H1 (cell line): ENCODE results near the gene FOXRED1. TPM values are rescaled to one million over a fixed set of nuclear protein-coding genes. Genes with fewer than 3 reads are reported as not detected.

ENCODE experiments used
- GTF2F1 ChIP-seq: IDR thresholded peaks from 2 replicates; pipeline ENCODE4 v1.6.1; 2012; ENCODE audit warnings: low read depth, low read length, improper control_type of control experiment, borderline replicate concordance
- HDAC6 ChIP-seq: IDR thresholded peaks from one replicate; pipeline ENCODE4 v1.7.1; 2012; ENCODE audit warnings: low read depth, mild to moderate bottlenecking, inconsistent platforms, low read length, moderate library complexity
- JUN ChIP-seq: IDR thresholded peaks from 2 replicates; pipeline ENCODE4 v1.6.1; 2011; ENCODE audit warnings: low read depth, mild to moderate bottlenecking, improper control_type of control experiment, low read length
- MAFK ChIP-seq: IDR thresholded peaks from 2 replicates; pipeline ENCODE4 v1.6.1; 2012; ENCODE audit warnings: low read depth, mild to moderate bottlenecking, improper control_type of control experiment, low read length
- NANOG ChIP-seq: IDR thresholded peaks from 2 replicates; pipeline ENCODE4 v1.6.1; 2011; ENCODE audit warnings: low read length, low read depth, mild to moderate bottlenecking, inconsistent platforms; ENCODE audit not compliant: insufficient read depth, poor library complexity, severe bottlenecking
- RFX5 ChIP-seq: IDR thresholded peaks from 2 replicates; pipeline ENCODE4 v1.6.1; 2011; ENCODE audit warnings: low read depth, low read length, improper control_type of control experiment, borderline replicate concordance
- SIX5 ChIP-seq: IDR thresholded peaks from 2 replicates; pipeline ENCODE4 v1.6.1; 2011; ENCODE audit warnings: mild to moderate bottlenecking, low read depth, low read length
- SP4 ChIP-seq: IDR thresholded peaks from 2 replicates; pipeline ENCODE4 v1.6.1; 2012; ENCODE audit warnings: low read length, inconsistent platforms
- polyA plus RNA-seq, 7 experiments: library from polyadenylated mRNA; depleted of rRNA in 3 of 7; stranded (reverse) in 5 of 7; unstranded in 2 of 7; fragments of >200 nt in 5 of 7; fragments of 200-250 nt in 2 of 7; gene quantifications; 1 replicate in 5 of 7; 2 replicates in 1 of 7; 4 replicates in 1 of 7; pipeline versions ENCODE4 v1.2.1 to v1.2.3, GENCODE V29; 2011 to 2013; ENCODE audit warnings: missing spikeins in 2 of 7, mixed read lengths in 2 of 7
- total RNA-seq: library from RNA; stranded (reverse); fragmentation: NEBNext Ultra II Directional; extraction: Animal tissue kit (Norgen Biotek cat#: 25700); gene quantifications from 2 replicates; pipeline ENCODE4 v1.2.1, GENCODE V29; 2021
- TF ChIP-seq, protein P1 (sequence below): fragments of 300-600 bp; sonication (generic); IDR thresholded peaks from 2 replicates; pipeline ENCODE4 v1.7.1; 2012; ENCODE audit warnings: low read length, moderate library complexity, mild to moderate bottlenecking, inconsistent platforms; ENCODE audit not compliant: insufficient replicate concordance

FOXRED1 gene
- total and polyA plus RNA-seq, 2 of the 8 experiments (the other 6 are each of a cell fraction or from before 2014, with no cell fraction given), result 48.8 to 99.4 TPM

DNA sequence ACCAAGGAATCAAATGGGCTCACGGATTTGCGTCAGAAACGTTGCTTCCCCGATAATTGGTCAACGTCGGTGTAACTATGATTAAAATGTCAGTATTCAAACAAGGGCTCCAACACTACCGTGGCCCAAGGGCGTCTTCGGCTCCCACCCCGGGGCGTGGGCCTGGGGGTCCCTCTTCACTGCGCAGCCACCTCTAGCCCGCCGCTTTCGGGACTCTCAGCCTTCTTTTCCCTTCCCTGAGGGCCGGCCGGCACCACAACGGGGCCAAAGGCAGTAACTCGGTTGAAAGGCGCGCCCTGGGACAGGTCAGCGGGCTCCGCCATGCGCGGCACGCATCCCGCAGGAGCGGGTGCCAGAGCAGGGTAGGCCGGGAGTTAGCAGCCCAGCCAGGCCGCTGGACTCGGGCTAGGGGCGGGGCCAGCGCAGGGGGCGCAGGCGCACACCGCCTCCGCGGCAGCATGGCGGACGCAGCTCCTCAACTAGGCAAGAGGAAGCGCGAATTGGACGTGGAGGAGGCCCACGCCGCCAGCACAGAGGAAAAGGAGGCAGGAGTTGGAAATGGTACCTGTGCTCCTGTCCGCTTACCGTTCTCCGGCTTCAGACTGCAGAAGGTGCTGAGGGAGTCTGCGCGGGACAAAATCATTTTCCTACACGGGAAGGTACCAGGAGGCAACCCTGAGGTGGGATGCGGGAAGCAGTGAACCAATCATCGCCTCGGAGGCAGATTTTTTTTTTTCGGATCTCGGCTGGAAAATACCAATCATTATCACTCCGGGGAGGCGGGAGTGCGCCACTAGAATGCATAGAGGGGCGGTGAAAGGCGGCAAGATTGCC lies 34.9 kb downstream of the FOXRED1 start, which contains the start of gene DCPS (continued):
- TF ChIP-seq, protein P1, sequence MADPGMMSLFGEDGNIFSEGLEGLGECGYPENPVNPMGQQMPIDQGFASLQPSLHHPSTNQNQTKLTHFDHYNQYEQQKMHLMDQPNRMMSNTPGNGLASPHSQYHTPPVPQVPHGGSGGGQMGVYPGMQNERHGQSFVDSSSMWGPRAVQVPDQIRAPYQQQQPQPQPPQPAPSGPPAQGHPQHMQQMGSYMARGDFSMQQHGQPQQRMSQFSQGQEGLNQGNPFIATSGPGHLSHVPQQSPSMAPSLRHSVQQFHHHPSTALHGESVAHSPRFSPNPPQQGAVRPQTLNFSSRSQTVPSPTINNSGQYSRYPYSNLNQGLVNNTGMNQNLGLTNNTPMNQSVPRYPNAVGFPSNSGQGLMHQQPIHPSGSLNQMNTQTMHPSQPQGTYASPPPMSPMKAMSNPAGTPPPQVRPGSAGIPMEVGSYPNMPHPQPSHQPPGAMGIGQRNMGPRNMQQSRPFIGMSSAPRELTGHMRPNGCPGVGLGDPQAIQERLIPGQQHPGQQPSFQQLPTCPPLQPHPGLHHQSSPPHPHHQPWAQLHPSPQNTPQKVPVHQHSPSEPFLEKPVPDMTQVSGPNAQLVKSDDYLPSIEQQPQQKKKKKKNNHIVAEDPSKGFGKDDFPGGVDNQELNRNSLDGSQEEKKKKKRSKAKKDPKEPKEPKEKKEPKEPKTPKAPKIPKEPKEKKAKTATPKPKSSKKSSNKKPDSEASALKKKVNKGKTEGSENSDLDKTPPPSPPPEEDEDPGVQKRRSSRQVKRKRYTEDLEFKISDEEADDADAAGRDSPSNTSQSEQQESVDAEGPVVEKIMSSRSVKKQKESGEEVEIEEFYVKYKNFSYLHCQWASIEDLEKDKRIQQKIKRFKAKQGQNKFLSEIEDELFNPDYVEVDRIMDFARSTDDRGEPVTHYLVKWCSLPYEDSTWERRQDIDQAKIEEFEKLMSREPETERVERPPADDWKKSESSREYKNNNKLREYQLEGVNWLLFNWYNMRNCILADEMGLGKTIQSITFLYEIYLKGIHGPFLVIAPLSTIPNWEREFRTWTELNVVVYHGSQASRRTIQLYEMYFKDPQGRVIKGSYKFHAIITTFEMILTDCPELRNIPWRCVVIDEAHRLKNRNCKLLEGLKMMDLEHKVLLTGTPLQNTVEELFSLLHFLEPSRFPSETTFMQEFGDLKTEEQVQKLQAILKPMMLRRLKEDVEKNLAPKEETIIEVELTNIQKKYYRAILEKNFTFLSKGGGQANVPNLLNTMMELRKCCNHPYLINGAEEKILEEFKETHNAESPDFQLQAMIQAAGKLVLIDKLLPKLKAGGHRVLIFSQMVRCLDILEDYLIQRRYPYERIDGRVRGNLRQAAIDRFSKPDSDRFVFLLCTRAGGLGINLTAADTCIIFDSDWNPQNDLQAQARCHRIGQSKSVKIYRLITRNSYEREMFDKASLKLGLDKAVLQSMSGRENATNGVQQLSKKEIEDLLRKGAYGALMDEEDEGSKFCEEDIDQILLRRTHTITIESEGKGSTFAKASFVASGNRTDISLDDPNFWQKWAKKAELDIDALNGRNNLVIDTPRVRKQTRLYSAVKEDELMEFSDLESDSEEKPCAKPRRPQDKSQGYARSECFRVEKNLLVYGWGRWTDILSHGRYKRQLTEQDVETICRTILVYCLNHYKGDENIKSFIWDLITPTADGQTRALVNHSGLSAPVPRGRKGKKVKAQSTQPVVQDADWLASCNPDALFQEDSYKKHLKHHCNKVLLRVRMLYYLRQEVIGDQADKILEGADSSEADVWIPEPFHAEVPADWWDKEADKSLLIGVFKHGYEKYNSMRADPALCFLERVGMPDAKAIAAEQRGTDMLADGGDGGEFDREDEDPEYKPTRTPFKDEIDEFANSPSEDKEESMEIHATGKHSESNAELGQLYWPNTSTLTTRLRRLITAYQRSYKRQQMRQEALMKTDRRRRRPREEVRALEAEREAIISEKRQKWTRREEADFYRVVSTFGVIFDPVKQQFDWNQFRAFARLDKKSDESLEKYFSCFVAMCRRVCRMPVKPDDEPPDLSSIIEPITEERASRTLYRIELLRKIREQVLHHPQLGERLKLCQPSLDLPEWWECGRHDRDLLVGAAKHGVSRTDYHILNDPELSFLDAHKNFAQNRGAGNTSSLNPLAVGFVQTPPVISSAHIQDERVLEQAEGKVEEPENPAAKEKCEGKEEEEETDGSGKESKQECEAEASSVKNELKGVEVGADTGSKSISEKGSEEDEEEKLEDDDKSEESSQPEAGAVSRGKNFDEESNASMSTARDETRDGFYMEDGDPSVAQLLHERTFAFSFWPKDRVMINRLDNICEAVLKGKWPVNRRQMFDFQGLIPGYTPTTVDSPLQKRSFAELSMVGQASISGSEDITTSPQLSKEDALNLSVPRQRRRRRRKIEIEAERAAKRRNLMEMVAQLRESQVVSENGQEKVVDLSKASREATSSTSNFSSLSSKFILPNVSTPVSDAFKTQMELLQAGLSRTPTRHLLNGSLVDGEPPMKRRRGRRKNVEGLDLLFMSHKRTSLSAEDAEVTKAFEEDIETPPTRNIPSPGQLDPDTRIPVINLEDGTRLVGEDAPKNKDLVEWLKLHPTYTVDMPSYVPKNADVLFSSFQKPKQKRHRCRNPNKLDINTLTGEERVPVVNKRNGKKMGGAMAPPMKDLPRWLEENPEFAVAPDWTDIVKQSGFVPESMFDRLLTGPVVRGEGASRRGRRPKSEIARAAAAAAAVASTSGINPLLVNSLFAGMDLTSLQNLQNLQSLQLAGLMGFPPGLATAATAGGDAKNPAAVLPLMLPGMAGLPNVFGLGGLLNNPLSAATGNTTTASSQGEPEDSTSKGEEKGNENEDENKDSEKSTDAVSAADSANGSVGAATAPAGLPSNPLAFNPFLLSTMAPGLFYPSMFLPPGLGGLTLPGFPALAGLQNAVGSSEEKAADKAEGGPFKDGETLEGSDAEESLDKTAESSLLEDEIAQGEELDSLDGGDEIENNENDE, result no peak
- no peak for TF ChIP-seq HDAC6
- TF ChIP-seq NANOG, result no peak
- no peak for TF ChIP-seq MAFK
- TF ChIP-seq GTF2F1, result no peak; the same call in 1 of the 2 replicates
- TF ChIP-seq JUN, result no peak
- TF ChIP-seq SIX5, result no peak
- TF ChIP-seq RFX5, result no peak
- TF ChIP-seq SP4, result peak; percentile 79; the same call in 1 of the 2 replicates
- TF ChIP-seq, all 59 proteins: peak for 20
